Trophoblast cell (in vitro differentiated cells and primary cell): ENCODE data around the gene TADA1.
A peak's percentile ranks its signal among the peaks of the same experiment; 100 is the strongest.
"Not testable (repeated sequence)": the region's sequence is repeated elsewhere in the genome, so short reads cannot be mapped to it uniquely, and the experiment has no call there.

Experiments used
- DNase-seq, 2 donors: peaks; one replicate each; pipeline ENCODE4 v3.0.0-alpha.2; 2016
- H2AFZ ChIP-seq: 2 replicates; pipeline ENCODE4 v1.6.1; 2013; ENCODE audit warnings: low read length, moderate library complexity, mild to moderate bottlenecking; ENCODE audit not compliant: insufficient read depth, poor library complexity
- H2AK5ac ChIP-seq: 2 replicates; pipeline ENCODE4 v1.6.1; 2013; ENCODE audit warnings: mild to moderate bottlenecking, low read length
- H2BK120ac ChIP-seq: 2 replicates; pipeline ENCODE4 v1.6.1; 2013; ENCODE audit warnings: low read length, mild to moderate bottlenecking, moderate library complexity; ENCODE audit not compliant: insufficient read depth, poor library complexity
- H2BK12ac ChIP-seq: 2 replicates; pipeline ENCODE4 v1.6.1; 2013; ENCODE audit warnings: mild to moderate bottlenecking, low read length, moderate library complexity
- H2BK5ac ChIP-seq: 2 replicates; pipeline ENCODE4 v1.6.1; 2013; ENCODE audit warnings: low read length, low read depth, moderate library complexity, mild to moderate bottlenecking; ENCODE audit not compliant: poor library complexity
- H3K14ac ChIP-seq: 2 replicates; pipeline ENCODE4 v1.6.1; 2013; ENCODE audit warnings: mild to moderate bottlenecking, low read length
- H3K18ac ChIP-seq: 2 replicates; pipeline ENCODE4 v1.6.1; 2013; ENCODE audit warnings: mild to moderate bottlenecking, low read length
- H3K23ac ChIP-seq: 2 replicates; pipeline ENCODE4 v1.6.1; 2013; ENCODE audit warnings: low read length
- H3K27ac ChIP-seq: 2 replicates; pipeline ENCODE4 v1.5.1; 2013; ENCODE audit warnings: low read depth, mild to moderate bottlenecking, inconsistent platforms, low read length, moderate library complexity
- H3K27me3 ChIP-seq: 2 replicates; pipeline ENCODE4 v1.6.1; 2013; ENCODE audit warnings: inconsistent platforms, mild to moderate bottlenecking, low read length, moderate library complexity; ENCODE audit not compliant: insufficient read depth
- H3K36me3 ChIP-seq, 2 experiments: 1 replicate in 1 of 2; 2 replicates in 1 of 2; pipeline ENCODE4 v1.6.1; 2013; ENCODE audit warnings: low read length in 2 of 2, mild to moderate bottlenecking in 2 of 2, moderate library complexity in 1 of 2; ENCODE audit not compliant: insufficient read depth in 2 of 2, control insufficient read depth in 1 of 2
- H3K4ac ChIP-seq: 2 replicates; pipeline ENCODE4 v1.6.1; 2013; ENCODE audit warnings: low read depth, mild to moderate bottlenecking, low read length, moderate library complexity
- H3K4me1 ChIP-seq, 2 experiments: 1 replicate in 1 of 2; 2 replicates in 1 of 2; pipeline ENCODE4 v1.6.1; 2013; ENCODE audit warnings: low read length in 2 of 2, mild to moderate bottlenecking in 2 of 2, moderate library complexity in 1 of 2; ENCODE audit not compliant: insufficient read depth in 2 of 2, control insufficient read depth in 1 of 2
- H3K4me2 ChIP-seq: 2 replicates; pipeline ENCODE4 v1.6.1; 2013; ENCODE audit warnings: inconsistent platforms, mild to moderate bottlenecking, low read length, moderate library complexity
- H3K4me3 ChIP-seq: 2 replicates; pipeline ENCODE4 v1.5.1; 2013; ENCODE audit warnings: mild to moderate bottlenecking, low read depth, low read length, inconsistent platforms
- H3K79me1 ChIP-seq: one replicate; pipeline ENCODE4 v1.6.1; 2013; ENCODE audit warnings: low read length
- H3K79me2 ChIP-seq: 2 replicates; pipeline ENCODE4 v1.6.1; 2013; ENCODE audit warnings: low read length, mild to moderate bottlenecking; ENCODE audit not compliant: control insufficient read depth, insufficient read depth, poor library complexity
- H3K9ac ChIP-seq: 2 replicates; pipeline ENCODE4 v1.6.1; 2013; ENCODE audit warnings: mild to moderate bottlenecking, low read length
- H3K9me3 ChIP-seq: 2 replicates; pipeline ENCODE4 v1.6.1; 2013; ENCODE audit warnings: low read depth, mild to moderate bottlenecking, control low read depth, inconsistent platforms, low read length; ENCODE audit not compliant: insufficient read depth
- H4K12ac ChIP-seq: 2 replicates; pipeline ENCODE4 v1.6.1; 2013; ENCODE audit warnings: low read depth, mild to moderate bottlenecking, low read length, moderate library complexity
- H4K8ac ChIP-seq: 2 replicates; pipeline ENCODE4 v1.6.1; 2013; ENCODE audit warnings: low read depth, mild to moderate bottlenecking, low read length, moderate library complexity
- H4K91ac ChIP-seq: one replicate; pipeline ENCODE4 v1.6.1; 2013; ENCODE audit warnings: low read depth, mild to moderate bottlenecking, low read length, moderate library complexity
- WGBS: extraction: QIAGEN DNeasy Blood & Tissue Kit; methylation state at CpG from one replicate; pipeline ENCODE4 v1.1.7; 2013; ENCODE audit warnings: missing lambda C conversion rate; ENCODE audit not compliant: insufficient read length, insufficient coverage; ENCODE audit errors: extremely low coverage; 5-methylcytosine and 5-hydroxymethylcytosine counted together

The TADA1 gene

DNA sequence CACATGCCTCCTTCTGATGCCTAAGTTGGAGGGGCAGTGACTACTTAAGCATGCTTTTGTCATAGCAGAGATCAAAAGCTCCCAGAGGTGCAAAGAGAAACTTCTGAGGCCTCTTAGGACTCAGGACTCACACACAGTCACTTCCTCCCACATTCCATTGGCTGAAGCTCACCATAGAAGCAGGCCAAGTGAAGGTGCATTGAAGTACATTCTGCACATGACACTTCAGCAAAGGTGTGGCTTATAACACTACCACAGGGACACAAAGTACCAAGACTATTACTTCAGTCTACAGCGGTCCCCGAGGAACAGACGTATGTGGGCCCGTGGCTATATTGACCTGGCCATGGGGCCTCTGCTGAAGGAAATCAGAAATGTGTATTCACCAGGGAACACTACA, 39.3 kb downstream of the TADA1 start:
- Histone ChIP-seq H3K4ac (no peak overlapping the region), H3K9ac (no peak overlapping the region), H3K4me2 (no peak overlapping the region), H3K14ac (no peak overlapping the region), H3K79me1 (peaks cover 11% of the 10 kb centered on the region), H3K27ac (no peak overlapping the region), H3K4me3 (no peak overlapping the region), H3K36me3 (peaks cover 0 to 5% of the 10 kb centered on the region in 2 experiments), H3K4me1 (peaks cover 14 to 16% of the 10 kb centered on the region in 2 experiments), H3K23ac (no peak overlapping the region), H2BK12ac (no peak overlapping the region), H2AFZ (no peak overlapping the region), H3K9me3 (no peaks in the 10 kb centered on the region), H2AK5ac (no peak overlapping the region), H2BK120ac (no peak overlapping the region), H3K27me3 (no peaks in the 10 kb centered on the region), H4K8ac (no peak overlapping the region), H2BK5ac (no peak overlapping the region), H3K79me2 (peaks cover 7% of the 10 kb centered on the region), H4K12ac (no peak overlapping the region), H4K91ac (no peak overlapping the region), H3K18ac (no peak overlapping the region)
- DNase-seq, result no peak
- no CpG with 5 or more reads among the region's 4 CpGs for WGBS

DNA sequence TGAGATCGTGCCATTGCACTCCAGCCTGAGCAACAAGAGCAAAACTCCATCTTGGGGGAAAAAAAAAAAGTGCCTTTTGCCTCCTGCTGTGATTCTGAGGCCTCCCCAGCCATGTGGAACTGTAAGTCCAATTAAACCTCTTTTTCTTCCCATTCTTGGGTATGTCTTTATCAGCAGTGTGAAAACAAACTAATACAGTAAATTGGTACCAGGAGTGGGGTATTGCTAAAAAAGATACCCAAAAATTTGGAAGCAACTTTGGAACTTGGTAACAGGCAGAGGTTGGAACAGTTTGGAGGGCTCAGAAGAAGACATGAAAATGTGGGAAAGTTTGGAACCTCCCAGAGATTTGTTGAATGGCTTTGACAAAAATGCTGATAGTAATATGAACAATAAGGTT, 46.3 kb downstream of the TADA1 start:
- not testable (repeated sequence) for H4K8ac ChIP-seq, H3K9me3 ChIP-seq, H3K27ac ChIP-seq, H3K18ac ChIP-seq, H3K4ac ChIP-seq, H3K14ac ChIP-seq, H2BK12ac ChIP-seq, H3K9ac ChIP-seq, H3K4me2 ChIP-seq, H2AK5ac ChIP-seq, H3K79me2 ChIP-seq, H2BK120ac ChIP-seq, H4K91ac ChIP-seq, H3K27me3 ChIP-seq, H3K23ac ChIP-seq, H2BK5ac ChIP-seq, H3K4me1 ChIP-seq, H4K12ac ChIP-seq, H3K4me3 ChIP-seq, H3K36me3 ChIP-seq, DNase-seq, H3K79me1 ChIP-seq, H2AFZ ChIP-seq
- WGBS, result no CpG with 5 or more reads among the region's 1 CpG

DNA sequence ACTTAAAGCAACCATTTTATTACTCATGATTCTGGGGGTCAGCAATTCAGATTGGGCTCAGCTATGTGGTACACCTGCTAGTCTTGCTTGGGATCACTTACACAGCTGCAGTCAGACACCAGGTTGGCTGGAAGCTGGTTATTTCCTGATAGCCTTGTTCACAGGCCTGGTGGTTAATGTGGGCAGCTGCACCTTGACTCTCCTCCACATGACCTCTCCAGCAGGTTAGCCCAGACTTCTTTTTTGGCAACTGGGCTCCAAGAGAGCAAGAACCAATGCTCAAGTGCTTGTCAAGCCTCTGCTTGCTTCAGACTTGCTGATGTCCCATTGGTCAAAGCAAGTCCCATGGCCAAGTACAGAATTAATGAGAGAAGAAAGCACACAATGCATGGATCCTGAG, 48.6 kb downstream of the TADA1 start:
- peaks cover 3% of the 10 kb centered on the region for H3K9me3 ChIP-seq
- no peak for DNase-seq
- H2AK5ac ChIP-seq, result no peak overlapping the region
- no peak overlapping the region for H4K12ac ChIP-seq
- H4K91ac ChIP-seq, result no peak overlapping the region
- no peak overlapping the region for H3K14ac ChIP-seq
- no peaks in the 10 kb centered on the region for H3K36me3 ChIP-seq
- no peak overlapping the region for H3K4me2 ChIP-seq
- no peak overlapping the region for H3K4me3 ChIP-seq
- H3K27me3 ChIP-seq, result no peaks in the 10 kb centered on the region
- H3K79me1 ChIP-seq, result no peaks in the 10 kb centered on the region
- peak overlapping the region; percentile 9 for H3K9ac ChIP-seq
- H3K79me2 ChIP-seq, result no peaks in the 10 kb centered on the region
- no peaks in the 10 kb centered on the region for H3K4me1 ChIP-seq
- H3K23ac ChIP-seq, result no peak overlapping the region
- no peak overlapping the region for H2BK12ac ChIP-seq
- no peak overlapping the region for H2BK120ac ChIP-seq
- H3K4ac ChIP-seq, result no peak overlapping the region
- H3K27ac ChIP-seq, result no peak overlapping the region
- H2BK5ac ChIP-seq, result no peak overlapping the region
- H4K8ac ChIP-seq, result no peak overlapping the region
- no peak overlapping the region for H3K18ac ChIP-seq
- no peak overlapping the region for H2AFZ ChIP-seq

DNA sequence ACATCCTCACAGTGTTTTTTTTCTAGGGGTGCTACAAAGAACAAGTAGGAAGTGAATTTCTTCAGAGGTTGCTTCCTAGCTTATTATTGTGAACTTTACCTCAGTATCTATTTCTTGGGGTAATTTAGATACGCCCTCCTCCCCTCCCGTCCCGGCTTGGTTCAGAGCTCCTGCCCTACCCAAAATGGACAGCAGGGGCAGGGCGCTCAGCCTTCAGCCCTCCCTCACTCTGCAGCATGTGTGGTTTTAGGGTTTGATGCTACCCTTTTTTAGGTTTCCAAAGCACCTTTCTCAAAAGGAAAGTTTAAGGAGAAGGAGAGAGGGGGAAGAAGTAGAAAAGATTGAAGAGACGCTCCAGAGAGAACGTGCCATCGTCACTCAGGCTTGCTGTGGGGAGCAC, 53.7 kb downstream of the TADA1 start:
- Histone ChIP-seq H2AFZ (no peak overlapping the region), H3K4me2 (no peak overlapping the region), H2BK12ac (no peak overlapping the region), H3K27me3 (no peaks in the 10 kb centered on the region), H4K12ac (no peak overlapping the region), H3K79me2 (no peaks in the 10 kb centered on the region), H4K8ac (no peak overlapping the region), H3K27ac (no peak overlapping the region), H2AK5ac (no peak overlapping the region), H3K9me3 (peaks cover 5% of the 10 kb centered on the region), H3K9ac (no peak overlapping the region), H3K4me1 (no peaks in the 10 kb centered on the region), H3K23ac (no peak overlapping the region), H3K18ac (no peak overlapping the region), H3K14ac (no peak overlapping the region), H2BK5ac (no peak overlapping the region), H3K4me3 (no peak overlapping the region), H4K91ac (no peak overlapping the region), H3K36me3 (no peaks in the 10 kb centered on the region), H3K4ac (no peak overlapping the region), H3K79me1 (no peaks in the 10 kb centered on the region), H2BK120ac (no peak overlapping the region)
- no peak for DNase-seq
- WGBS, result no CpG with 5 or more reads among the region's 7 CpGs
